Measurements from ENCODE around the gene GPAM. TPM values are rescaled to one million over a fixed set of nuclear protein-coding genes. Genes with fewer than 3 reads are reported as not detected.
"Not testable (repeated sequence)": the region's sequence is repeated elsewhere in the genome, so short reads cannot be mapped to it uniquely, and the experiment has no call there.

GPAM gene
- total and polyA plus RNA-seq, 4 donors = 35.5 to 214 (median 147) TPM

DNA sequence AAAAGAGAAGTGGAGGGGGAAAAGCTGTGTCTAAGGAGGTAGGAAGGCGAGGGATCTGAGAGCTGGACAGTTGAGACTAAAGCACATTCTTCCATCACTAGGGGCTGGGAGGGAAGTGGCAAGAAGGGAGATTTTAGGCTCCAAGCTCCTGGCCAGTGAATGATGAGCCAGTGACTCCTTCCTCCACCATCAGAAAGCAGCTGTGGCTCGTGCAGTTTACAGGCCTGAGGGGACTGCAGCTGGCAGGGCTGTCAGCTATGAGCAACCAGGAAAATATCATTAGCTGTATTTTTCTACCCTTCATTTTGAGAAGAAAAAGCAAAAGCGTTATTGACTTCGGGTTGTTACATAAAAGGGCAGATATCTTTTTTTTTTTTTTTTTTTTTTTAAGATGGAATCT is 60.7 kb downstream of the GPAM start:
- H3K9me3 ChIP-seq (ENCODE audit: control insufficient read depth in 4 of 4, low read length in 3 of 4) = no peaks in the 10 kb centered on the region
- TF ChIP-seq FOXA2 (IDR thresholded peaks at IDR 0.05) (no peak), TAF1 (conservative IDR thresholded peaks at IDR 0.05) (no peak), EGR1 (IDR thresholded peaks at IDR 0.05; ENCODE audit: low read depth in 2 of 2) (no peak), YY1 (IDR thresholded peaks at IDR 0.05) (no peak), REST (IDR thresholded peaks at IDR 0.05) (no peak), NR2F2 (IDR thresholded peaks at IDR 0.05) (no peak), HNF4G (IDR thresholded peaks at IDR 0.05) (no peak), HNF4A (conservative IDR thresholded peaks at IDR 0.05) (no peak)
- TF ChIP-seq, protein P1, sequence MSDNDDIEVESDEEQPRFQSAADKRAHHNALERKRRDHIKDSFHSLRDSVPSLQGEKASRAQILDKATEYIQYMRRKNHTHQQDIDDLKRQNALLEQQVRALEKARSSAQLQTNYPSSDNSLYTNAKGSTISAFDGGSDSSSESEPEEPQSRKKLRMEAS (IDR thresholded peaks at IDR 0.05) = no peak
- TF ChIP-seq, protein P2, sequence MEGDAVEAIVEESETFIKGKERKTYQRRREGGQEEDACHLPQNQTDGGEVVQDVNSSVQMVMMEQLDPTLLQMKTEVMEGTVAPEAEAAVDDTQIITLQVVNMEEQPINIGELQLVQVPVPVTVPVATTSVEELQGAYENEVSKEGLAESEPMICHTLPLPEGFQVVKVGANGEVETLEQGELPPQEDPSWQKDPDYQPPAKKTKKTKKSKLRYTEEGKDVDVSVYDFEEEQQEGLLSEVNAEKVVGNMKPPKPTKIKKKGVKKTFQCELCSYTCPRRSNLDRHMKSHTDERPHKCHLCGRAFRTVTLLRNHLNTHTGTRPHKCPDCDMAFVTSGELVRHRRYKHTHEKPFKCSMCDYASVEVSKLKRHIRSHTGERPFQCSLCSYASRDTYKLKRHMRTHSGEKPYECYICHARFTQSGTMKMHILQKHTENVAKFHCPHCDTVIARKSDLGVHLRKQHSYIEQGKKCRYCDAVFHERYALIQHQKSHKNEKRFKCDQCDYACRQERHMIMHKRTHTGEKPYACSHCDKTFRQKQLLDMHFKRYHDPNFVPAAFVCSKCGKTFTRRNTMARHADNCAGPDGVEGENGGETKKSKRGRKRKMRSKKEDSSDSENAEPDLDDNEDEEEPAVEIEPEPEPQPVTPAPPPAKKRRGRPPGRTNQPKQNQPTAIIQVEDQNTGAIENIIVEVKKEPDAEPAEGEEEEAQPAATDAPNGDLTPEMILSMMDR (IDR thresholded peaks at IDR 0.05; ENCODE audit: low read depth, low read length, missing input control) = no peak
- no peaks in the 10 kb centered on the region for H3K4me1 ChIP-seq (ENCODE audit: control insufficient read depth in 4 of 4, insufficient read depth in 4 of 4, low read length in 3 of 4)
- H3K27me3 ChIP-seq (ENCODE audit: control insufficient read depth in 4 of 4, insufficient read depth in 4 of 4, low read length in 3 of 4) = no peaks in the 10 kb centered on the region
- no peak overlapping the region for H3K9ac ChIP-seq (ENCODE audit: low read depth in 1 of 2, low read length in 2 of 2)
- 87% methylated on average over 4 of the region's 4 CpGs for WGBS
- H3K36me3 ChIP-seq (ENCODE audit: control insufficient read depth in 4 of 4, insufficient read depth in 3 of 4, low read depth in 1 of 4, low read length in 3 of 4) = no peaks in the 10 kb centered on the region
- no peak for DNase-seq (ENCODE audit: low spot score)
- no peak overlapping the region for H3K27ac ChIP-seq (ENCODE audit: low read depth in 1 of 2, low read length in 2 of 2)
- no peak overlapping the region for H3K4me3 ChIP-seq (ENCODE audit: low read depth in 1 of 3, low read length in 3 of 3)

- Histone ChIP-seq H3K4me3 (ENCODE audit: low read depth in 1 of 3, low read length in 3 of 3) (no peak overlapping the region), H3K4me1 (ENCODE audit: control insufficient read depth in 4 of 4, insufficient read depth in 4 of 4, low read length in 3 of 4) (no peaks in the 10 kb centered on the region), H3K27me3 (ENCODE audit: control insufficient read depth in 4 of 4, insufficient read depth in 4 of 4, low read length in 3 of 4) (no peaks in the 10 kb centered on the region), H3K9me3 (ENCODE audit: control insufficient read depth in 4 of 4, low read length in 3 of 4) (no peaks in the 10 kb centered on the region), H3K27ac (ENCODE audit: low read depth in 1 of 2, low read length in 2 of 2) (no peak overlapping the region), H3K36me3 (ENCODE audit: control insufficient read depth in 4 of 4, insufficient read depth in 3 of 4, low read depth in 1 of 4, low read length in 3 of 4) (no peaks in the 10 kb centered on the region), H3K9ac (ENCODE audit: low read depth in 1 of 2, low read length in 2 of 2) (no peak overlapping the region)
- no peak for TF ChIP-seq HNF4A (conservative IDR thresholded peaks at IDR 0.05)
- 89% methylated on average over 4 of the region's 4 CpGs for WGBS
- no peak for DNase-seq (ENCODE audit: low spot score)
Observed at GRCh38 chr10:112120491-112120890, 63.1 kb downstream of the GPAM start.

GRCh38 chr10:112115781-112116385 is 67.7 kb downstream of the GPAM start:
- no peaks in the 10 kb centered on the region for H3K27me3 ChIP-seq (ENCODE audit: control insufficient read depth in 4 of 4, insufficient read depth in 4 of 4, low read length in 3 of 4)
- 68% methylated on average over 12 of the region's 12 CpGs for WGBS
- no peak overlapping the region for H3K4me3 ChIP-seq (ENCODE audit: low read depth in 1 of 3, low read length in 3 of 3)
- no peak overlapping the region for H3K9ac ChIP-seq (ENCODE audit: low read depth in 1 of 2, low read length in 2 of 2)
- peak; percentile 41 for DNase-seq (ENCODE audit: low spot score)
- H3K27ac ChIP-seq (ENCODE audit: low read depth in 1 of 2, low read length in 2 of 2) = no peak overlapping the region
- TF ChIP-seq, protein P2 (IDR thresholded peaks at IDR 0.05; ENCODE audit: low read depth, low read length, missing input control) = peak; percentile 75
- peak; percentile 72 to 82 for TF ChIP-seq RAD21 (IDR thresholded peaks at IDR 0.05)
- no peak for TF ChIP-seq REST (IDR thresholded peaks at IDR 0.05)
- no peaks in the 10 kb centered on the region for H3K36me3 ChIP-seq (ENCODE audit: control insufficient read depth in 4 of 4, insufficient read depth in 3 of 4, low read depth in 1 of 4, low read length in 3 of 4)
- H3K9me3 ChIP-seq (ENCODE audit: control insufficient read depth in 4 of 4, low read length in 3 of 4) = no peaks in the 10 kb centered on the region
- H3K4me1 ChIP-seq (ENCODE audit: control insufficient read depth in 4 of 4, insufficient read depth in 4 of 4, low read length in 3 of 4) = no peaks in the 10 kb centered on the region

DNA sequence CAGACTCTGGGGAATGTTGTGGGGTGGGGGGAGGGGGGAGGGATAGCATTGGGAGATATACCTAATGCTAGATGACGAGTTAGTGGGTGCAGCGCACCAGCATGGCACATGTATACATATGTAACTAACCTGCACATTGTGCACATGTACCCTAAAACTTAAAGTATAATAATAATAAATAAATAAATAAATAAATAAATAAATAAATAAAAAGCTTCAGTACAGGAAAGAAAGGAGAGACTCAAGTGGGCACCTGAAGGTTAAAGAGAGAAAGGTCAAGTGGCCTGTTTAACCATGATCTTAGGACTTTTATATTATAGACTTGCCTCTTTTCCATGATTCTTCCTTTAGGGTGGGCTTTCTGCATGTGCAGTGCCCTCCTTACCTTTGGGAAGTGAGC is 73.8 kb downstream of the GPAM start:
- not testable (repeated sequence) for H3K4me1 ChIP-seq (ENCODE audit: control insufficient read depth in 4 of 4, insufficient read depth in 4 of 4, low read length in 3 of 4); DNase-seq (ENCODE audit: low spot score); H3K9me3 ChIP-seq (ENCODE audit: control insufficient read depth in 4 of 4, low read length in 3 of 4); H3K4me3 ChIP-seq (ENCODE audit: low read depth in 1 of 3, low read length in 3 of 3); H3K36me3 ChIP-seq (ENCODE audit: control insufficient read depth in 4 of 4, insufficient read depth in 3 of 4, low read depth in 1 of 4, low read length in 3 of 4); H3K27me3 ChIP-seq (ENCODE audit: control insufficient read depth in 4 of 4, insufficient read depth in 4 of 4, low read length in 3 of 4); H3K9ac ChIP-seq (ENCODE audit: low read depth in 1 of 2, low read length in 2 of 2); H3K27ac ChIP-seq (ENCODE audit: low read depth in 1 of 2, low read length in 2 of 2)
- WGBS = 83% methylated on average over 2 of the region's 2 CpGs

Data from liver (tissue), 9 donors.